ENCODE results near the gene EPB41L4B.
"Not testable (repeated sequence)": the region's sequence is repeated elsewhere in the genome, so short reads cannot be mapped to it uniquely, and the experiment has no call there.

EPB41L4B gene

GRCh38 chr9:109244179-109245132 is 76.4 kb downstream of the EPB41L4B start:
- DNase-seq (ENCODE audit: low spot score) = peak; percentile 45

GRCh38 chr9:109242741-109243140 is 78.1 kb downstream of the EPB41L4B start:
- no peak for DNase-seq (ENCODE audit: low spot score)

- no peak for DNase-seq (ENCODE audit: low spot score)
Observed at GRCh38 chr9:109242014-109242413, 78.8 kb downstream of the EPB41L4B start.

- no peak for DNase-seq (ENCODE audit: low spot score)
Observed at GRCh38 chr9:109241207-109241606, 79.7 kb downstream of the EPB41L4B start.

GRCh38 chr9:109239240-109239639 is 81.6 kb downstream of the EPB41L4B start:
- no peak for DNase-seq (ENCODE audit: low spot score)

GRCh38 chr9:109238655-109239054 is 82.2 kb downstream of the EPB41L4B start:
- no peak for DNase-seq (ENCODE audit: low spot score)

GRCh38 chr9:109238125-109238524 is 82.7 kb downstream of the EPB41L4B start:
- no peak for DNase-seq (ENCODE audit: low spot score)

- DNase-seq (ENCODE audit: low spot score) = no peak
Observed at GRCh38 chr9:109232449-109233237, 88.2 kb downstream of the EPB41L4B start.

- no peak for DNase-seq (ENCODE audit: low spot score)
Observed at GRCh38 chr9:109231593-109231992, 89.3 kb downstream of the EPB41L4B start.

- no peak for DNase-seq (ENCODE audit: low spot score)
Observed at GRCh38 chr9:109230277-109230676, 90.6 kb downstream of the EPB41L4B start.

- no peak for DNase-seq (ENCODE audit: low spot score)
Observed at GRCh38 chr9:109229682-109230081, 91.2 kb downstream of the EPB41L4B start.

GRCh38 chr9:109228093-109228642 is 92.7 kb downstream of the EPB41L4B start:
- no peak for DNase-seq (ENCODE audit: low spot score)

GRCh38 chr9:109225629-109226028 is 95.2 kb downstream of the EPB41L4B start:
- no peak for DNase-seq (ENCODE audit: low spot score)

- DNase-seq (ENCODE audit: low spot score) = no peak
Observed at GRCh38 chr9:109224751-109225150, 96.1 kb downstream of the EPB41L4B start.

GRCh38 chr9:109218242-109218641 is 102.6 kb downstream of the EPB41L4B start:
- DNase-seq (ENCODE audit: low spot score) = not testable (repeated sequence)

GRCh38 chr9:109214414-109214813 is 106.4 kb downstream of the EPB41L4B start:
- no peak for DNase-seq (ENCODE audit: low spot score)

- DNase-seq (ENCODE audit: low spot score) = no peak
Observed at GRCh38 chr9:109213285-109214121, 107.4 kb downstream of the EPB41L4B start.

- no peak for DNase-seq (ENCODE audit: low spot score)
Observed at GRCh38 chr9:109212768-109213167, 108.1 kb downstream of the EPB41L4B start.

- DNase-seq (ENCODE audit: low spot score) = no peak
Observed at GRCh38 chr9:109206670-109207069, 114.2 kb downstream of the EPB41L4B start.

GRCh38 chr9:109205526-109205925 is 115.3 kb downstream of the EPB41L4B start:
- DNase-seq (ENCODE audit: low spot score) = no peak

GRCh38 chr9:109203761-109204360 is 117.0 kb downstream of the EPB41L4B start:
- no peak for DNase-seq (ENCODE audit: low spot score)

Data from CD4-positive, alpha-beta T cell treated with Interleukin-6 at 100 ng/mL for 8 hours (primary cell).